Body of pancreas (tissue), 4 donors: ENCODE results near the gene TUNAR.

ENCODE experiments used
- CTCF ChIP-seq, 7 experiments: fragments of 450-650 bp in 4 of 7; fragments of 200-600 bp in 3 of 7; sonication (generic) in 3 of 7; IDR thresholded peaks; one replicate each; pipeline ENCODE4 v1.5.1; 2016 to 2019; ENCODE audit warnings: antibody characterized with exemption in 7 of 7
- POLR2A ChIP-seq, 3 donors: fragments of 450-650 bp; IDR thresholded peaks; one replicate each; pipeline ENCODE4 v1.6.1; 2016; ENCODE audit warnings: antibody characterized with exemption in 3 of 3, mild to moderate bottlenecking in 2 of 3

- TF ChIP-seq POLR2A (IDR thresholded peaks at IDR 0.05) = no peak
- no peak for TF ChIP-seq CTCF (IDR thresholded peaks at IDR 0.05)
These were observed 59.4 kb downstream of the TUNAR start for GRCh38 chr14:95936041-95936440.
